ENCODE measurements around the gene KISS1R.
"Not testable (repeated sequence)": the region's sequence is repeated elsewhere in the genome, so short reads cannot be mapped to it uniquely, and the experiment has no call there.

KISS1R gene

DNA sequence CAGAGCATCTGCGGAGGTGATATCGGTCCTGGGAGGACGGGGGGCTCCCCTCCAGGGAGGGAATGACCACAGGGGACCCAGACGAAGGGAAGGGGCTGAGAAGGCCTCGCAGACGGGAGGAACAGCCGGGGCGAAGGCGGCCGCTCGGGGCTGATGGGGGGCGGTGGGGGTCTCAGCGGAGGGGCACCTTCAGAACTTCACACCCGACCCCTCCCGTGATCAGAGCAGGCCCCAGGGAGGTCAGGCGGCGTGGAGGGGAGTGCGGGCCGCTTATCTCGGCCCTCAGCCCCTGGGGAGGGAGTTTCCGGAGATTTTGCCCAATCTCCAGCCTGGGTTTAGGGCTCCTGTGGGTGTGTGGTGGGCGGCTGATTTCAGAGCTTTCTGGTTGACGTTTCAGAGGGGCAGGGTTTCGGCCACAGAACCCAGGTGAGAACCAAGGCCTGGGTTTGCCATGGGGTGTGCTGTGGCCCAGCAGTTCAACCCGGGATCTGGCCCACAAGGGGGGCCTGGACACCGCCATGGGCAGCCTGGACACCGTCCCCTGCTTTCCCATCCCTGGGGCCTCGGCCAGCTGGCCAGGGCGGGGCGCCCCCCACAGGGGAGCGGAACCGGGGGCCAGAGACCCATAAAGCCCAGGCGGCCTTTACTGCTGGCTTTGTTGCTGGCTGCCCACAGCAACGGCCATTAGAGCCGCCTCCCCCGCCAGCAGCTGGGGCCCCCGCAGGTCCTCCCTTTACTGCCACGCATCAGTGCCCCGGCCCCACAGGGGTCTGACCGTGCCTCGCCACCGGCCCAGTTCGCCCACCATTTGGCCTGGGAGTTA lies 37.8 kb downstream of the KISS1R start:
- DNase-seq (ENCODE audit: low read depth): no peak

DNA sequence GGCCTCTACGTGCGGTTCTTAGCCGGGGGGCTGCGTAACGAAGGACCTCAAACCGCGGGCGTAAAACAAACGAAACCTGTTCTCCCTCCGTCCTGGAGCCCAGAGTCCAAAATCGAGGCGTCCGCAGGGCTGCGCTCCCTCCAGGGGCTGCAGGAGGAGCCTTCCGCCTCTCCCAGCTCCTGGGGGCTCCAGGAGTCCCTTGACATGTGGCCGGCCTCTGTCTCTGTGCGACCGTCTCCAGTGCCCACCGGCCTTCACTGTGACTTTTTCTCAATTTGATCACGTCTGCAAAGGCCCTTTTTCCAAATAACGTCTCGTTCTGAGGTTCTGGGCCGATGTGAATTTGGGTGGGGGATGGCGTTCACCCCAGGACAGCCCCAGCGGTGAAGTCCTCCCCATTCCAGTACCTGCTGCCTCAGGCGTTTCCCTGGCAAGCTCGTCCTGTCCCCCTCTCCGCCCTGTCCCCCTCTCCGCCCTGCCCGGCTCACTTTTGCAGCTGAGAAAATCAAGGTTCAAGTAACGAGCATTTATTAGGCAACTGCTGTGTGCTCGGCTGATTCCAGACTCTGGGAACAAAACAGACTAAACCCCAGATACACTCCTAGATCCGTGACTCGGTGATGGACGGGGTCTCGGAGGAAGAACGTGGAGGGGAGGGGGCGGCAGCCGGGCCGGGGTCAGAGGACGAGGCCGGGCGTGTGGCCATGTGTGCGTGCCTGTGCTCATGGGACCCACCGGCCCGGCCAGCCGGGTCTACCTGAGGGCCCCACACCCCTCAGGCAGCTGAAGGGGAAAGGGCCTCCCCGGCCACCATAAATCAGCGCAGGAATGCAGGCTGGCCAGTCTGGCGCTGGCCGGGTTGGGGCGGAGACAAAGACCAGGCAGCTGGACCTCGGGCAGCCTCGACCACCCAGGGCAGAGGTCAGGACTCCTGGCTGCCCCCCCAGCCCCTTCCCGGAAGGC lies 39.0 kb downstream of the KISS1R start:
- DNase-seq (ENCODE audit: low read depth): no peak

DNA sequence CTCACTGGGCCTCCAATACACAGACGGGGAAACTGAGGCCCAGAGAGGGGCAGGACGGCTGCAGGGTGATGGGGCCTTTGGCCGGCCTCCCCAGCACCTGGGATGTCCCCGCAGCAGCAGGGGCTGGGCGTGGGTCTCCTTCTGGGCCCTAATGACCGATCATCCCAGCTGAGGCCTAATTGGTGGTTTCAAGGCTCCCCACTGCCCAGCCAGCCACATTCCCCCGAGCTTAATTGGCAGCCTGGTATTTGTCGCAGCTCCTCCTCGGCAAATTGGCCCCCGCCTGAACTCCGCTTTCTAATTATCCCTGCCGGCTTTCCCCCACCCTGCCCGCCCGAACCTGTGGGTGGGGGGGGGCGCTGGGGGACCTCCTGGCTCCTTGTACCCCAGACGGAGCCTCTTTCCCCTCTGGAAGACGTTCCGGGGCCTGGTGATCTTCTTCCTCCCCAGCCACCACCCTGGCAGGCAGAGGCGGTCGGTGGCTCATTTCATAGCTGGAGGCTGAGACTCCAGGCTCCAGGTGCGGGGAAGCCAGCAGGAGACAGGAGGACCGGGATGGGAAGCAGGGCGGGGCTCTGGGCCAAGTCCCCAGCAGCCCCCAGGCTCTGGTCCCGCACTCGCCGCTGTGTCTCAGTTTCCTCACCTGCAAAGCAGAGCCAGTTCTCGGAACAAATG lies 39.8 kb downstream of the KISS1R start:
- DNase-seq (ENCODE audit: low read depth): no peak

DNA sequence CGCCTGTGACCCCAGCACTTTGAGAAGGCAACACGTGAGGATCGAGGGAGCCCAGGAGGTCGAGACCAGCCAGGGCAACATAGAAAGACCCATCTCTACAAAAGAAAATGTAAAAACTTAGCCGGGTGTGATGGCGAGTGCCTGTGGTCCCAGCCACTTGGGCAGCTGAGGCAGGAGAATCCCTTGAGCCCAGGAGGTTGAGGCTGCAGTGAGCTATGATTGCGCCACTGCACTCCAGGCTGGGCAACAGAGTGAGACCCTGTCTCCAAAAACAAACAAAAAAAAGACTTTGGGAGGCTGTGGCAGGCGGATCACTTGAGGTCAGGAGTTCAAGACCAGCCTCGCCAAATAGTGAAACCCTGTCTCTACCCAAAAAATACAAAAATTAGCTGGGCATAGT lies 40.4 kb downstream of the KISS1R start:
- DNase-seq (ENCODE audit: low read depth): not testable (repeated sequence)

DNA sequence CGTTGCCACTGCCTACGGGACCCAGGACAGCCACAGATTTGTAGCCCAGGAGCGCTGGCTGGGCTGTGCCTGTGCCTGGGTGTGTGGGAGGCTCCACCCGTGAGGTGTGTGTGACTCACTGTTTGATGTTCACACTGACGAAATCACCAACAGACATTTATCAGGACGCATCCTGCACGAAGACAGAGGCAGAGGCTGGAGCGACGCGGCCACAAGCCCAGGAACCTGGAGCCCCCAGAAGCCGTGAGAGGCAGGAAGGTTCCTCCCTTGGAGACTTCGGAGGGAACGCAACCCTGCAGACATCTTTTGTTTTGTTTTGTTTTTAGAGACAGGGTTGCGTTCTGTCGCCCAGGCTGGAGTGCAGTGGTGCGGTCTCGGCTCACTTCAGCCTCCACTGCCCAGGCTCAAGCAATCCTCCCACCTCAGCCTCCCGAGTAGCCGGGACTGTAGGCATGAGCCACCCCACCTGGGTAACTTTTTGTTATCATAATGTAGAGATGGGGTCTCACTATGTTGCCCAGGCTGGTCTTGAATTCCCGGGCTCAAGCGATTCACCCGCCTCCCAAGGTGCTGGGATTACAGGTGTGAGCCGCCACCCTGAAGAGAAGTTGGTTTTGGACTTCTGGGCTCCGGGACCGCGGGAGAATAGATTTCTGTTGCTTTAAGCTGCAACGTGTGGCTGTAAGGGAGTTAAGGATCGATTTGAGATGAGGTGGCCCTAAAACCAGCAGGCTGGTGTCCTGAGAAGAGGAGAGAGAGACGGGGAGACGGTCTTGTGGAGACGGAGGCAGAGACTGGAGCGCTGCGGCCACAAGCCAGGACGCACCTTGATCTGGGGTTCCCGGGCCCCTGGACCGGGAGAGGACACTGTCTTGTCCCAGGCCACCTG lies 42.1 kb downstream of the KISS1R start:
- peak; percentile 35 for DNase-seq (ENCODE audit: low read depth)

DNA sequence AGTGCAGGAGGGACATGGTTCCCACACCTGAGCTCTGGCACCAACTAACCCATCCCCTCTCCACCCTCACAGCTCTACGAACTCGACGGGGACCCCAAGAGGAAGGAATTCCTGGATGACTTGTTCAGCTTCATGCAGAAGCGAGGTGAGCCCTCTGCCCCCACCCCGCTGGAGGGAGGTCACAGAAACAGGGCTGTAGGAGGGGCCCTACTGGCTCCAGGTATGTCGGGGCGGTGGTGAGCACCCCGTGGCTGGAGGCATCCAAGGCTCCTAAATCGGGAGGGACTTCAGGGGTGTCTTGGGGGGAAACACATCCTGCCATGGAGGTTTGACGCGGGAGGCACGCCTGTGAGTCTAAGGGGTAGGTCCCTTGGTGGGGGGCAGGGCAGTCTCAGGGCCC lies 42.9 kb downstream of the KISS1R start:
- DNase-seq (ENCODE audit: low read depth): no peak

DNA sequence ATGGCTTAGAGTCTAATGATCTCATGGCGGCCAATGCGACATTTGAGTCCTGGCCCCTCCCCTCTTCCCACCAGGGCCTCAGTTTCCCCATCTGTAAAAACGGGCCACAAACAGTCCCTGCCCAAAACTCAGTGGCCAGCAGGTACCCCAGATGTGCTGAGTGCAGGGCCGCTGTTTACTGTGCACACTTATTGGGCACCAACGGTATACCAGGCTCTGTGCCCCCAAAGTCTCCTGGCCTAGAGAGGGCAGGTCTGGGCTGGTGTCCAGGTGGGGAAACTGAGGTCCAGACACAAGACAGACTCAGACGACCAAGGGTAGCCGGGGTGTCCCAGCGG lies 43.4 kb downstream of the KISS1R start:
- no peak for DNase-seq (ENCODE audit: low read depth)

DNA sequence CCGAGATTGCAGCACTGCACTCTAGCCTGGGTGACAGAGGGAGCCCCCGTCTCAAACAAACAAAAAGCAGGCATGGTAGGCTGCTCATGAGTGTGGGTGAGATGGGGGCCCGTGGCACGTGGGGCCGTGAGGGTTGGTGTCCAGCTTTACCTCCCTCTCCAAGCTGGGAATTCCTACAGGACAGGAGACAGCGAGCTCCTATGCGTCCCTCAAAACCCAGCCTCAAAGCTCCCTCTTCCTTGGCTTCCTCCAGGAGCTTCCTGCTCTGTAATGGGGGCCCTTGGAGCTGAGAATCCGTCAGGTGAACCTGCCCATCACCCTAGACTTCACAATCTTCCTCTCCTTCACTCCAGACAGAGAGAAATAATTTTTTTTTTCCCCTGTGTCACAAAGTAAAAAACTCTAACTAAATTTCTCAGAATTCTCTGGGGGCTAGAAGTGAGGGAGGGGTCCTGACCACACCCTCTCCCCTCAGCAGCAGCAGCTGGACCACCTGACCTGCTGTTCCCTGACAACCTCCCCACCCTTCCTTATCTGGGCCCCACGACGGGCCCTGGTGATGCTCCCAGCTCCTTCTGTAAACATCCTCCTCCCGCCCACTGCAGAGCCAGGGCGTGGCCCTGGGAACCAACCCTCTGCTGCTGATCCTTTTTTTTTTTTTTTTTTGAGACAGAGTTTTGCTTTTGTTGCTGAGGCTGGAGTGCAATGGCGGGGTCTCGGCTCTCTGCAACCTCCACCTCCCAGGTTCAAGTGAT lies 44.9 kb downstream of the KISS1R start:
- DNase-seq (ENCODE audit: low read depth): no peak

DNA sequence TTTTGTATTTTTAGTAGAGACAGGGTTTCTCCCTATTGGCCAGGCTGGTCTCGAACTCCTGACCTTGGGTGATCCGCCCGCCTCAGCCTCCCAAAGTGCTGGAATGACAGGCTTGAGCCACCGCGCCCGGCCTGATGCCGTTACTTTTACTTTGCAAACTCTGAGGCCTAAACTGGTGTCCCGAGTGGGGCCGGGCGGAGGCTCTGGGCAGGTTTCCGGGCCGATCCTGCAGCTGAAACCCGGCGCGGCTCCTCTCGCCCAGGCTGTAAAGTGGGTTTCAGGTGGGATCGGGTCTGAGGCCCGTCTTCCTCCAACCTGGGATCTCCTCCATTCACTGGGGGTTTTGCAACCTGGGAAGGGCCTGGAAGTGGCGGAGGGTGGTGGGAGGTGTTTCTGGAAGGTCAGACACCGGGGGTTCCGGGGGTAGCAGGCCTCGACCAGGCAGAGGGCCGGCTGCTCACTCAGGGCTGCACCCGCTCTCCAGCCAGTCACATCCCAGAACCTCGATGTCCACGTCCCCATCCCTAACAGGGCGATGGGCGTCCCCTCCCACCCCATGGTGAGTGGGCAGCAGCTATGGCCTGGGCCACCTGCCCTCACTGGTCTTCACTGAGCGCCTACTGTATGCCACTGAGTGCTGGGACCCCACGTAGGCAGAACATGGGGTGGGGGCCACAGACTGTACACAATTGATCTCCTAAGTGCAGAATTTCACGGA lies 45.7 kb downstream of the KISS1R start:
- DNase-seq (ENCODE audit: low read depth): no peak

DNA sequence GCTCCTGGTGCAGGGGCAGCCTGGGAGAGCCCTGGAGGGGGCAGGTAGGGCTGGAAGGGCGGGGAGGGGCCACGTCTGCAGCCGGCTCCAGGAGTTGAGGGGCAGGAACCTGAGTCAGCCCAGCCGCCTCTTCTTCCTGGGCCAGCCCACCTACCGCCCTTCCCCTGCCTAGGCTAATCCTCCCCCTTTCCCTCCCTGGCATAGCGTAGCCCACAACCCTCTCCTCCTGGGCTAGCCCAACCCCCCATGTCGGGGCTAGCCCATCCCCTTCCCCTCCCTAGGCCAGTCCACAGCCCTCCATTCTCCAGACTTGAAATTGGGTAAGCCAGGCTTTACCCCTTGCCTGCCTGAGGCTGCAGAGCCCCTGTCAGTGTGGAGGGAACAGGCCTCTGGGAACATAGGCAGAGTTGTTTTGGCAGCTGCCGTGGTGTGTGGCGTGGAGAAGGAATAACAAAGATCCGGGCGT lies 46.4 kb downstream of the KISS1R start:
- no peak for DNase-seq (ENCODE audit: low read depth)

DNA sequence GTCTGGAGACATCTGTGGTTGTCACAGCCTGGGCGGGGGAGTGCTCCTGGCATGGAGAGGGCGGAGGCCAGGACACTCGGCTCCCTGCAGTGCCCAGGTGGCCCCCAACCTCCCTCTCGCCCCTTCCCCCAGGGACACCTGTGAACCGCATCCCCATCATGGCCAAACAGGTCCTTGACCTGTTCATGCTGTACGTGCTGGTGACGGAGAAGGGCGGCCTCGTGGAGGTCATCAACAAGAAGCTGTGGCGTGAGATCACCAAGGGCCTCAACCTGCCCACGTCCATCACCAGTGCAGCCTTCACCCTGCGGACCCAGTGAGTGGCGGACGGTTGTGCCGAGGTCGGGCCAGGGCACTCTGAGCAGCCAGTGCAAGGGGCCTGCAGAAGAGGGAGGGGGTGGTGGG lies 47.0 kb downstream of the KISS1R start:
- DNase-seq (ENCODE audit: low read depth): no peak

DNA sequence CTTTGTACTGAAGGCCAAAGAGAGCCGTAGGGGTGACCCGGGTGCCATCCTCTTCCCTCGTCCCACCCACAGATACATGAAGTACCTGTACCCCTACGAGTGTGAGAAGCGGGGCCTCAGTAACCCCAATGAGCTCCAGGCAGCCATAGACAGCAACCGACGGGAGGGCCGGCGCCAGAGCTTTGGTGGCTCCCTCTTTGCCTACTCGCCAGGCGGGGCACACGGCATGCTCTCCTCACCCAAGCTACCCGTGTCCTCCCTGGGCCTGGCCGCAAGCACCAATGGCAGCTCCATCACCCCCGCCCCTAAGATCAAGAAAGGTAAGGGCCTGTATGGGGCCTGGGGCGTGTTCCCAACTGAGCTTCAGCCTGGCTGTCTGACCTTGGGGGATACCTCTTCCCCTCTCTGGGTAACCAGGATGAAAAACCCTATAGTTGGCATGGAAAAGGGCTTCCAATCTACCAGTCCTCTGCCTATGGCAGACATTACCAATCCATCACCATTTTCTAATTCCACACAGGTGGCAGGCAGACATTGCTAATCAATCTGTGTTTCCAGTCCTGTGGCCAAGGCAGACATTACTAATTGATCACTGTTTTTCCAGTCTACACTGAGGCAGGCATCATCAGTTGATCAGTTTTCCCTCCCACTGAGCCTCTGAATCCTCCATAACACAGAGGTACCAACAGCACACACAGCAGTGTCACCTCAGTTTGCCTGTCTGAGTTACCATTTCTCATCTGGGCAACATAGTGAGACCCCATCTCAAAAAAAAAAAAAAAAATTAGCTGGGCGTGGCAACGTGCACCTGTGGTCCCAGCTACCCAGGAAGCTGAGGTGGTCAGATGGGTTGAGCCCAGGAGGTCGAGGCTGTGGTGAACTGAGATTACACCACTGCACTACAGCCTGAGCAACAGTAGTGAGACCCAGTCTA lies 47.9 kb downstream of the KISS1R start:
- DNase-seq (ENCODE audit: low read depth): no peak

DNA sequence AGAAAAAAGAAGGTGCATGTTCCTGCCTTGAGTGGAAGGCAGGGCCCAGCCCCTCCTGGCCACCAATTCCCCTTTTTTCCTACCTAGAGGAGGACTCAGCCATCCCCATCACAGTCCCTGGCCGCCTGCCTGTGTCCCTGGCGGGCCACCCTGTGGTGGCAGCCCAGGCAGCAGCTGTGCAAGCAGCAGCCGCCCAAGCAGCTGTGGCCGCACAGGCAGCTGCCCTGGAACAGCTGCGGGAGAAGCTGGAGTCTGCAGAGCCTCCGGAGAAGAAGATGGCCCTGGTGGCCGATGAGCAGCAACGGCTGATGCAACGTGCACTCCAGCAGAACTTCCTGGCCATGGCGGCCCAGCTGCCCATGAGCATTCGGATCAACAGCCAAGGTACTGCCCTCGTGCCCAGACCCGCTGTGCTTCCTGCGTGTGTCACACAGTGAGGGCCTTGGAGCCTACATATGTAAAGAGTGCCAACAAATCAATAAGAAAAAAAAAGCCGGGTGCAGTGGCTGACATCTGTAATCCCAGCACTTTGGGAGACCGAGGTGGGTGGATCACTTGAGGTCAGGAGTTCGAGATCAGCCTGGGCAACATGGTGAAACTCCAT lies 49.5 kb downstream of the KISS1R start:
- no peak for DNase-seq (ENCODE audit: low read depth)

Measured in activated T-cell treated with anti-CD3 and anti-CD28 coated beads for 24 hours (primary cell).